ENCODE measurements around the gene C1QL1.

DNA sequence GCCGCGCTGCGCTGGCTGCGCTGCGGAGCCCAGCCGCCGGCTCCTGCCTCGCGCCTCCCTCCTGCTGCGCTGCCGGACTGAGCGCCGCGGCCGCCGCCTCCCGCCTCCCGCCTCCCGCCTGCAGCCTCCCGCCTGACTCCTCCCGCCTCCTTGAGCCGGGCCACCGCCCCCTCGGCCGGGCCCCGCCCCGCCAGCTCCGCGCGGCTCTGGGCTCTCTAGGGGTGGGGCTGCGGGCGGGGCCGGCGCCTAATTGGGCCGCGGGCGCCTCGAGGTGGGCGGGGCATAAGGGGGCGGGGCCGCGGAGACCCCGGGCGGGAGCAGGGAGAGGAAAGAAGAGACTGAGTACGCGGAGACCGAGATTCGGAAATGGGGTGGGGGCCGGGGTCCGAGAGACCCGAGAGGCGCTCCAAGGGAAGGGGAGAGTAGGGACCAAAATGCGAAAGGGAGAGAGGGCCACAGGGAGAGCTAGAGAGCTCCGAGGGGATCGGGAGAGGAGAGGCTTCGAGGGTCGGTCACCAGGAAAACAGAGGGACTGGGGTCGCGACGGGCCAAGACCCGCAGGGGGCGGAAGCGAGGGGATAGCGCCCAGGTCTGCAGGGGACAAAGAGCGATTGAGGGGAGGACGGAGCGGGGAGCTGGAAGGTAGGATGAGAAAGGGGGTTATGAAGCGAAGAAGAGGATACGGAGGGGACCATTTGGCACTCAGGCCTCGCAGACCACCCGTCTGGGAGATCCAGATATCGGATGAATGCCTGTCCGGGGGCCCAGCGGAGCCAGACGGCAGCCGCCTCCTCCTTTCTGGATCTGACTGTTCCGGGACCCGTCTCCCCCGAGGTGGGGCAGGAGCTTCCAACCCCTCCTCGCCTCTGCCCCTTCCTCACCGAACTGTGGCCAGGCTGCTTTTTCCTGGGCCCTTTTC is at the start of gene C1QL1:
- TF ChIP-seq EZH2 (IDR thresholded peaks at IDR 0.05; ENCODE audit: borderline replicate concordance, insufficient read depth, low read length, poor library complexity, severe bottlenecking) (no peak), RAD21 (conservative IDR thresholded peaks at IDR 0.05) (no peak), EP300 (conservative IDR thresholded peaks at IDR 0.05; ENCODE audit: poor library complexity, severe bottlenecking) (no peak), POLR2AphosphoS5 (IDR thresholded peaks at IDR 0.05) (no peak), SMC3 (conservative IDR thresholded peaks at IDR 0.05; ENCODE audit: poor library complexity) (peak; percentile 15)
- TF ChIP-seq, protein P1, sequence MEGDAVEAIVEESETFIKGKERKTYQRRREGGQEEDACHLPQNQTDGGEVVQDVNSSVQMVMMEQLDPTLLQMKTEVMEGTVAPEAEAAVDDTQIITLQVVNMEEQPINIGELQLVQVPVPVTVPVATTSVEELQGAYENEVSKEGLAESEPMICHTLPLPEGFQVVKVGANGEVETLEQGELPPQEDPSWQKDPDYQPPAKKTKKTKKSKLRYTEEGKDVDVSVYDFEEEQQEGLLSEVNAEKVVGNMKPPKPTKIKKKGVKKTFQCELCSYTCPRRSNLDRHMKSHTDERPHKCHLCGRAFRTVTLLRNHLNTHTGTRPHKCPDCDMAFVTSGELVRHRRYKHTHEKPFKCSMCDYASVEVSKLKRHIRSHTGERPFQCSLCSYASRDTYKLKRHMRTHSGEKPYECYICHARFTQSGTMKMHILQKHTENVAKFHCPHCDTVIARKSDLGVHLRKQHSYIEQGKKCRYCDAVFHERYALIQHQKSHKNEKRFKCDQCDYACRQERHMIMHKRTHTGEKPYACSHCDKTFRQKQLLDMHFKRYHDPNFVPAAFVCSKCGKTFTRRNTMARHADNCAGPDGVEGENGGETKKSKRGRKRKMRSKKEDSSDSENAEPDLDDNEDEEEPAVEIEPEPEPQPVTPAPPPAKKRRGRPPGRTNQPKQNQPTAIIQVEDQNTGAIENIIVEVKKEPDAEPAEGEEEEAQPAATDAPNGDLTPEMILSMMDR (IDR thresholded peaks at IDR 0.05; ENCODE audit: poor library complexity, severe bottlenecking), result peak; percentile 47

All from neural cell (in vitro differentiated cells).